Liver (tissue), 3 donors: ENCODE results near the gene NBAS.

ENCODE experiments used
- EGR1 ChIP-seq, 2 donors: IDR thresholded peaks; 2 replicates each; pipeline ENCODE4 v1.6.1; 2016 to 2018; ENCODE audit warnings: antibody characterized with exemption in 2 of 2, low read depth in 2 of 2
- JUND ChIP-seq, 2 donors: IDR thresholded peaks; 2 replicates each; pipeline ENCODE4 v1.6.1; 2016; ENCODE audit warnings: antibody characterized with exemption in 2 of 2
- RAD21 ChIP-seq, 2 donors: IDR thresholded peaks; 2 replicates each; pipeline ENCODE4 v1.6.1; 2016; ENCODE audit warnings: antibody characterized with exemption in 2 of 2, mild to moderate bottlenecking in 2 of 2
- YY1 ChIP-seq: IDR thresholded peaks from 2 replicates; pipeline ENCODE4 v1.6.1; 2016; ENCODE audit warnings: antibody characterized with exemption, mild to moderate bottlenecking
- TF ChIP-seq, protein P1 (sequence below): fragments of 150-350 bp; IDR thresholded peaks from 2 replicates; pipeline ENCODE4 v1.5.1; 2017; ENCODE audit warnings: improper control_type of control experiment, low read depth, low read length; ENCODE audit not compliant: missing input control
- TF ChIP-seq, protein P2 (sequence below): IDR thresholded peaks from 2 replicates; pipeline ENCODE4 v1.6.1; 2016; ENCODE audit warnings: antibody characterized with exemption
- donor health status: healthy.
- donor health status: healthy.

DNA sequence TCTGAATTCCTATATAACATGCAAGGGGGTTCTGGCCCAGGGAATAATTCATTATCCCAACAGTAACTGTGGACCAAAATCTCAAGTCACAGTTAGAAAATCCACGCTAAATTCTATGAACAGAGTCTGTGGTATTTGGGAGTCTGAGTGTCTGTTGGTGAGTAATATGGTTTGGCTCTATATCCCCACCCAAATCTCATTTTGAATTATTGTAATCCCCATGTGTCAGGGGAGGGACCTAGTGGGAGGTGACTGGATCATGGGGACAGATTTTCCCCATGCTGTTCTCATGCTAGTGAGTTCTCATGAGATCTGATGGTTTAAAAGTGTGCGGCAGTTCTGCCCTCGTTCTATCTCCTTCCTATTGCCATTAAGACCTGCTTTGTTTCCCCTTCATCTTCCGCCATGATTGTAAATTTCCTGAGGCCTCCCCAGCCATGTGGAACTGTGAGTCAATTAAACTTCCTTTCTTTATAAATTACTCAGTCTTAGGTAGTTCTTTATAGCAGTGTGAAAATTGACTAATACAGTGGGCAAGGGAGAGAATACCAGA is 68.3 kb downstream of the NBAS start:
- TF ChIP-seq, protein P1, sequence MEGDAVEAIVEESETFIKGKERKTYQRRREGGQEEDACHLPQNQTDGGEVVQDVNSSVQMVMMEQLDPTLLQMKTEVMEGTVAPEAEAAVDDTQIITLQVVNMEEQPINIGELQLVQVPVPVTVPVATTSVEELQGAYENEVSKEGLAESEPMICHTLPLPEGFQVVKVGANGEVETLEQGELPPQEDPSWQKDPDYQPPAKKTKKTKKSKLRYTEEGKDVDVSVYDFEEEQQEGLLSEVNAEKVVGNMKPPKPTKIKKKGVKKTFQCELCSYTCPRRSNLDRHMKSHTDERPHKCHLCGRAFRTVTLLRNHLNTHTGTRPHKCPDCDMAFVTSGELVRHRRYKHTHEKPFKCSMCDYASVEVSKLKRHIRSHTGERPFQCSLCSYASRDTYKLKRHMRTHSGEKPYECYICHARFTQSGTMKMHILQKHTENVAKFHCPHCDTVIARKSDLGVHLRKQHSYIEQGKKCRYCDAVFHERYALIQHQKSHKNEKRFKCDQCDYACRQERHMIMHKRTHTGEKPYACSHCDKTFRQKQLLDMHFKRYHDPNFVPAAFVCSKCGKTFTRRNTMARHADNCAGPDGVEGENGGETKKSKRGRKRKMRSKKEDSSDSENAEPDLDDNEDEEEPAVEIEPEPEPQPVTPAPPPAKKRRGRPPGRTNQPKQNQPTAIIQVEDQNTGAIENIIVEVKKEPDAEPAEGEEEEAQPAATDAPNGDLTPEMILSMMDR = no peak
- no peak for TF ChIP-seq JUND (IDR thresholded peaks at IDR 0.05)
- TF ChIP-seq EGR1 (IDR thresholded peaks at IDR 0.05; ENCODE audit: low read depth in 2 of 2) = no peak
- TF ChIP-seq, protein P2, sequence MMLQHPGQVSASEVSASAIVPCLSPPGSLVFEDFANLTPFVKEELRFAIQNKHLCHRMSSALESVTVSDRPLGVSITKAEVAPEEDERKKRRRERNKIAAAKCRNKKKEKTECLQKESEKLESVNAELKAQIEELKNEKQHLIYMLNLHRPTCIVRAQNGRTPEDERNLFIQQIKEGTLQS = no peak
- no peak for TF ChIP-seq RAD21 (IDR thresholded peaks at IDR 0.05)
- TF ChIP-seq YY1 = no peak
